ENCODE data around the gene BUD13.
"Not testable (repeated sequence)": the region's sequence is repeated elsewhere in the genome, so short reads cannot be mapped to it uniquely, and the experiment has no call there.

BUD13 gene

DNA sequence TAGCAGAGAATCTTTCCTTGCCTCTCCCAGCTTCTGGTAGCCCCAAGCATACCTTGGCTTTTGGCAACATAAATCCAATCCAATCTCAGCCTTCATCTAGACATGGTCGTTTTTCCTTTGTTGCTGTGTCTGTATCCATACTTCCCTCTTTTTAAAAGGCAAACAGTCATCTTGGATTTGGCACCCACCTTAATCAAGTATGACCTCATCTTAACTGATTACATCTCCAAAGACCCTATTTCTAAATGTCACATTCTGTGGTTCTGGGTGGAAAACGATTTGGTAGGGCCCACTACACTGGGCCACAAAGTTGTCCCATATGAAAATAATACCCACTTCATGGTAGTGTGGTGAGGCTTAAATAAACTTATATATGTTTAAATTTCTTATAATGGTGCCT lies 852 bp downstream of the BUD13 start:
- no peak for DNase-seq (ENCODE audit: low read depth in 2 of 2)
- TF ChIP-seq, protein P1, sequence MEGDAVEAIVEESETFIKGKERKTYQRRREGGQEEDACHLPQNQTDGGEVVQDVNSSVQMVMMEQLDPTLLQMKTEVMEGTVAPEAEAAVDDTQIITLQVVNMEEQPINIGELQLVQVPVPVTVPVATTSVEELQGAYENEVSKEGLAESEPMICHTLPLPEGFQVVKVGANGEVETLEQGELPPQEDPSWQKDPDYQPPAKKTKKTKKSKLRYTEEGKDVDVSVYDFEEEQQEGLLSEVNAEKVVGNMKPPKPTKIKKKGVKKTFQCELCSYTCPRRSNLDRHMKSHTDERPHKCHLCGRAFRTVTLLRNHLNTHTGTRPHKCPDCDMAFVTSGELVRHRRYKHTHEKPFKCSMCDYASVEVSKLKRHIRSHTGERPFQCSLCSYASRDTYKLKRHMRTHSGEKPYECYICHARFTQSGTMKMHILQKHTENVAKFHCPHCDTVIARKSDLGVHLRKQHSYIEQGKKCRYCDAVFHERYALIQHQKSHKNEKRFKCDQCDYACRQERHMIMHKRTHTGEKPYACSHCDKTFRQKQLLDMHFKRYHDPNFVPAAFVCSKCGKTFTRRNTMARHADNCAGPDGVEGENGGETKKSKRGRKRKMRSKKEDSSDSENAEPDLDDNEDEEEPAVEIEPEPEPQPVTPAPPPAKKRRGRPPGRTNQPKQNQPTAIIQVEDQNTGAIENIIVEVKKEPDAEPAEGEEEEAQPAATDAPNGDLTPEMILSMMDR (IDR thresholded peaks at IDR 0.05; ENCODE audit: low read depth, low read length), result no peak
- H3K4me3 ChIP-seq (replicated peaks in 1 of 2; ENCODE audit: low read depth in 2 of 2, low read length in 2 of 2), result peak overlapping the region; percentile 80 to 92

DNA sequence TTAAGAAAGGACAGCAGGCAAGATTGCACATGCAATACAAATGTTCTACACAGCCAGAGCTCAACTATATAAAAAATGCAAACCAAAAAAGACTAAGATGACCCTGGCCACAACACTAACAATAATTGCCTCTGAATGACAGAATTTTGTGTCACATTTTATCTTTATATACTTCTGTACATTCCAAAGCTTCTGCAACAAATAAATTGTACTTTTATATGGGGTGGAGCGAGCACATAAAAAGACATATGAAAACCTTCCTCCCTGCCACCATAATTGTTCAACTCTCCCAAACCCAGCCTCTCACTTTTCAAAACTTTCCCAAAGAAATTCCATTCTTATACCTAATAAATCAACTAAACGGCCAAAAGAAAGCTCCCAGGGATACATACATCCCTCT lies 10.7 kb downstream of the BUD13 start:
- TF ChIP-seq, protein P1 (IDR thresholded peaks at IDR 0.05; ENCODE audit: low read depth, low read length), result no peak
- no peak for DNase-seq (ENCODE audit: low read depth in 2 of 2)

DNA sequence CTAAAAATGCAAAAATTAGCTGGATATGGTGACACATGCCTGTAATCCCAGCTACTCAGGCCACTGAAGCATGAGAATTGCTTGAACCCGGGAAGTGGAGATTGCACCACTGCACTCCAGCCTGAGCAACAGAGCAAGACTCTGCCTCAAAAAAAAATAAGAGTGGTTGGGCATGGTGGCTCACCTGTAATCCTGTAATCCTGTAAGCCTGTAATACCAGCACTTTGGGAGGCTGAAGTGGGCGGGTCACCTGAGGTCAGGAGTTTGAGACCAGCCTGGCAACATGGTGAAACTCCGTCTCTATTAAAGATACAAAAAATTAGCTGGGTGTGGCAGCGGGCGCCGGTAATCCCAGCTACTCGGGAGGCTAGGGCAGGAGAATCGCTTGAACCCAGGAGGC lies 16.7 kb downstream of the BUD13 start:
- H3K4me3 ChIP-seq (replicated peaks in 1 of 2; ENCODE audit: low read depth in 2 of 2, low read length in 2 of 2); DNase-seq (ENCODE audit: low read depth in 2 of 2): not testable (repeated sequence)

More for the DNA sequence above, 10.7 kb downstream of the BUD13 start:
- H3K4me3 ChIP-seq (replicated peaks in 1 of 2; ENCODE audit: low read depth in 2 of 2, low read length in 2 of 2), result no peak overlapping the region

DNA sequence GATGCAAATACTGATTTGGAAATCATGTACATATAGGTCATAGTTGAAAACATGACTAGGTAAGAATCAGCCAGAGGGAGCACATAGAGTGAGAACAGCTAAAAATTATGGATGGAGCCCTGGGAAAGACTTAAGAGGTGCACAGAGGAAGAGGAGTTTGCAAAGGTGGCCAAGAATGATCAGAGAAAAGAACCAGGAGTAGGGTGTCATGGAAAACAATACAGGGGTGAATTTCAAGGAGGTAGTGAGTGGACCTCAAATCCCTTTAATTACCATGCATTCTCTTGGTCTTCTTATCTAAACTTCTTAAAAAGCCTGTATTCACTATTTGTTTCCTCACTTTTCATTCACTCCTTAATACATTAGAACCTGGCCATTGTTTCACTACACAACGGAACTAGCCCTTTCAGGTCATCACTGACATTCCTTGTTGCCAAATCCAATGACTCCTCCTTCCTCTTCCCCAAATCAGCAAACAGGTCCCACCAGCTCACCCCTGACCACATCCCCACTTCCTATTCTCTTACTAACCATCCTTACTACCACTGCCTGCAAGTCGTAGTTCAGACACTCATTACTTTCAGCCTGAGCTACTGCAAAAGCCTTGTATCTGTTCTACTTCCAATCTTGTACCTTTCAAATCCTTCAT lies 22.6 kb downstream of the BUD13 start:
- DNase-seq (ENCODE audit: low read depth in 2 of 2), result no peak
- TF ChIP-seq, protein P1 (IDR thresholded peaks at IDR 0.05; ENCODE audit: low read depth, low read length), result no peak
- no peak overlapping the region for H3K4me3 ChIP-seq (replicated peaks in 1 of 2; ENCODE audit: low read depth in 2 of 2, low read length in 2 of 2)

DNA sequence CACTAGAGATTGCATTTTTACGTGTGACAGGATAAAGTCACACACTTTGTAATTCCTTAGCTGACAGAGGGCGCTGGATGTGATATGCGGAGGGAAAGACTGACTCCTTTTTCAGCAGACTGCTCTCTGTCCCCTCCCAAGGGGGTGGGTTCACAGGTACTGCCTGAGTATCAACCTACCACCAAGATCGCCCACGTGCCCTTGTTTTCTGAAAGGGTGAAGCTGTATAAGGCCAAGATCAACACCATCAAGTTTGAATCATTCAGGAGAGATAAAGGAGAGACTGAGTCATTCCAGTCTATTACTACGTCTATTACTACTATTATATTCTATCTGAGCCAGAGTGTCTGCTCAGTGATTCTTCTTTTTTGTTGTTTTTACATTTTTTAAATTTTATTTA lies 30.7 kb downstream of the BUD13 start:
- DNase-seq (ENCODE audit: low read depth in 2 of 2), result peak; percentile 33 to 70
- no peak overlapping the region for H3K4me3 ChIP-seq (replicated peaks in 1 of 2; ENCODE audit: low read depth in 2 of 2, low read length in 2 of 2)
- TF ChIP-seq, protein P1 (IDR thresholded peaks at IDR 0.05; ENCODE audit: low read depth, low read length), result no peak

DNA sequence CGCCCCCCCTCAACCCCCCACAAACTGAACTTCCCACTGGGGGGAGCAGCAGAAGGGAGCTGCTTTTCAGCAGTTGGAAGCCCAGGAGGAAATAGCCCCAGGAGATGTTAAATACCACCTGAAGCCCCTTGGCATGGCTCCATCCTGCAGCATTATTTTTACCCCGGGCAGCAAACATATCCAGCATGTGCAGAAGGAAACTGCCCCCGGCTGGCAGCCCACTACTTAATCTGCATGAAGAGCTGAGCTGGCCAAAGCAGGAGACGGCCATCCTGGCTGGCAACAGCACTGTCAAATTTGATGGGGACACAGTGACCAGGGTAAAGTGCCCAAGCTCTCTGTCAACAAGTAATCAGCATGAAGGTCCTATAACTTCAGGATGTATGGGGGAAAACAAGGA lies 32.0 kb downstream of the BUD13 start:
- no peak for DNase-seq (ENCODE audit: low read depth in 2 of 2)
- TF ChIP-seq, protein P1 (IDR thresholded peaks at IDR 0.05; ENCODE audit: low read depth, low read length), result no peak

DNA sequence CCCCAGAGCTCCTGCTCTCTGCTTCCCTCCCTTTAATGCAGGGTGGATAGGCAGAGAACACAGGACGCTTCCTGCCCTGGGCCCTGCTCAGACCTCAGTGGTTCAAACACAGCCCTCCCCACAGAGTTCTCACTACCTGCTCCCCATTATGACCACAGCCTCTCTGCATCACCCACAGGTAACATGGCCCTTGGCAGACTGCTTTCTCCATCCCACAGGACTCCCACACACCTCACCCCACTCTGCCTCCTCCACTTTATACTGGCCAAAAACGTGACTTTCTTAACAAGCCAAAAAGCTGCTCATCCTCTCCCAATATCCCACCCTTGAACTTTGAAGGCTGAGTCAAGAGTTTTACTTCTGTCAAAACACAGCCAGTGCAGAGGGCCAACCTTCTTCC lies 33.8 kb downstream of the BUD13 start:
- no peak for DNase-seq (ENCODE audit: low read depth in 2 of 2)
- TF ChIP-seq, protein P1 (IDR thresholded peaks at IDR 0.05; ENCODE audit: low read depth, low read length), result no peak
- H3K4me3 ChIP-seq (replicated peaks in 1 of 2; ENCODE audit: low read depth in 2 of 2, low read length in 2 of 2), result no peak overlapping the region

More for the DNA sequence above, 32.0 kb downstream of the BUD13 start:
- no peak overlapping the region for H3K4me3 ChIP-seq (replicated peaks in 1 of 2; ENCODE audit: low read depth in 2 of 2, low read length in 2 of 2)

All from cardiac fibroblast (primary cell).